Right cardiac atrium (tissue), 5 donors: ENCODE results near the gene IGF1R. TPM values are rescaled to one million over a fixed set of nuclear protein-coding genes. Genes with fewer than 3 reads are reported as not detected.
A peak's percentile ranks its signal among the peaks of the same experiment; 100 is the strongest.

Source experiments
- ATAC-seq, 2 donors: fragments of 200-7000 bp; cut with Tn5 transposase; one replicate each; pipeline versions ENCODE4 v1.8.0 to v1.9.1; 2020; ENCODE audit warnings: moderate library complexity in 2 of 2, mild to moderate bottlenecking in 1 of 2
- DNase-seq, 3 donors: peaks; one replicate each; pipeline ENCODE4 v3.0.0-alpha.2; 2020
- H3K27ac ChIP-seq: one replicate; pipeline ENCODE4 v1.5.1; 2013; ENCODE audit warnings: mild to moderate bottlenecking, low read length, control low read depth, moderate library complexity
- H3K27me3 ChIP-seq: one replicate; pipeline ENCODE4 v1.6.1; 2013; ENCODE audit not compliant: control insufficient read depth, insufficient read depth
- H3K4me1 ChIP-seq: one replicate; pipeline ENCODE4 v1.6.1; 2013; ENCODE audit warnings: low read length; ENCODE audit not compliant: control insufficient read depth, insufficient read depth
- H3K4me3 ChIP-seq: one replicate; pipeline ENCODE4 v1.5.1; 2013; ENCODE audit warnings: low read length, control low read depth
- H3K9me3 ChIP-seq: one replicate; pipeline ENCODE4 v1.6.1; 2013; ENCODE audit warnings: low read length; ENCODE audit not compliant: control insufficient read depth
- WGBS: extraction: QIAGEN DNeasy Blood & Tissue Kit; methylation state at CpG from one replicate; pipeline ENCODE4 v1.1.7; 2013; 5-methylcytosine and 5-hydroxymethylcytosine counted together
- intact Hi-C, 4 donors: fragments of 100-400 bp; cut with DNase I; formaldehyde crosslinking; loops; one replicate each; pipeline versions ENCODE4 v1.11.0 to v1.14.0; 2022 to 2023
- polyA plus RNA-seq: library from polyadenylated mRNA; stranded (reverse); fragments of 200-250 nt; gene quantifications from one replicate; pipeline ENCODE4 v1.2.3, GENCODE V29; 2013
- total RNA-seq, 4 donors: library from RNA; stranded (reverse); fragmentation: NEBNext Ultra II Directional; extraction: Animal tissue kit (Norgen Biotek cat#: 25700); gene quantifications; one replicate each; pipeline ENCODE4 v1.2.1, GENCODE V29; 2021
- donor health status: healthy with polysubstance abuse.
- donor health status: DM: no; HTN: yes; CAD: no.
- donor health status: DM: no; HTN: no; CAD: no.
- donor health status: DM: no; HTN: yes; CAD: no; lungs with severe emphysema.
- donor health status: DM: yes; HTN: yes; CAD: no.

Gene IGF1R
- total and polyA plus RNA-seq, 5 donors, result 9.0 to 52.3 (median 34.4) TPM

DNA sequence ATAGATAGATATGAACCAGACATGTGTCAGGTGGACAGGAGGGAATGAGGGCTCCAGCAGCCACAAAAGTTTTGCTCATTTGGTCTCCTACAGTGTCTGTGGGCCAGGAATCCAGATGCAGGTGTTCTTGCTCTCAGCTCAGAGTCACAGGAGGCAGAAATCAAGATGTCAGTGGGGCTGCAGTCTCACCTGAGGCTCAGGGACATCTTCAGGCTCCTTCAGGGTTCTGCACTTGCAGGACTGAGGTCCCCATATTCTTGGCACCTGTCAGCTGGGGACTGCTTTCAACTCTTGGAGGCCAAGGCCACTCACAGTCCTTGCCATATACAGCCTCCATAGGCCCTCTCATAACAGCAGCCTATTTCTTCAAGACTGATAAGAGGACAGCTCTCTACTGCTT is 301.9 kb downstream of the IGF1R start:
- Histone ChIP-seq H3K4me3 (no peak overlapping the region), H3K27ac (no peak overlapping the region), H3K27me3 (no peaks in the 10 kb centered on the region), H3K9me3 (no peaks in the 10 kb centered on the region), H3K4me1 (peaks cover 9% of the 10 kb centered on the region)
- DNase-seq (no peak), ATAC-seq (no peak)
- intact Hi-C loops, result loop anchor here in 1 of 4 donors (10.0 kb wide), 1 partner anchor 105 kb away; no protein-coding TSS in a partner anchor

DNA sequence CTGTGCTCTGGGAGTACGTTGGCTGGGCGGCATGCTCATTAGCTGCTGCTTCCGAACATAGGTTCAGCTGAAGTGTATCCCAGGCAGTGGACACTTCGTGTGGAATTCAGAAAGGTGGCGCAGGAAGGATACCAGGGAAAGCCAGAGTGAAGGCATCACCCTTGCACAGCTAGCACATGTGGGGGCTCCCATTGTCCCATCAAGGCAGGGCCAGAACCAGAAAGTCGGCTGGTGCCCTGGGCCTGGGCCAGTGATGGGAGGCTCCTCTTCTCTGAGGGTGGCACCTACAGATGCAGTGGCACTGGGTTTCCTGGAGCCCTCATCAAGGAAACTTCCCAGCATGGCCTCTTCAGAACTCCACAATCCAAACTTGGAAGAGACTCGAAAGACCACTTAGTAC is 302.7 kb downstream of the IGF1R start:
- ATAC-seq, result no peak
- Histone ChIP-seq H3K27ac (no peak overlapping the region), H3K27me3 (no peaks in the 10 kb centered on the region), H3K9me3 (no peaks in the 10 kb centered on the region), H3K4me3 (no peak overlapping the region), H3K4me1 (peaks cover 13% of the 10 kb centered on the region)
- 96% methylated on average over 7 of the region's 7 CpGs for WGBS
- DNase-seq, result no peak
- intact Hi-C loops, result loop anchor here in 1 of 4 donors (10.0 kb wide), 1 partner anchor 104 kb away; no protein-coding TSS in a partner anchor

DNA sequence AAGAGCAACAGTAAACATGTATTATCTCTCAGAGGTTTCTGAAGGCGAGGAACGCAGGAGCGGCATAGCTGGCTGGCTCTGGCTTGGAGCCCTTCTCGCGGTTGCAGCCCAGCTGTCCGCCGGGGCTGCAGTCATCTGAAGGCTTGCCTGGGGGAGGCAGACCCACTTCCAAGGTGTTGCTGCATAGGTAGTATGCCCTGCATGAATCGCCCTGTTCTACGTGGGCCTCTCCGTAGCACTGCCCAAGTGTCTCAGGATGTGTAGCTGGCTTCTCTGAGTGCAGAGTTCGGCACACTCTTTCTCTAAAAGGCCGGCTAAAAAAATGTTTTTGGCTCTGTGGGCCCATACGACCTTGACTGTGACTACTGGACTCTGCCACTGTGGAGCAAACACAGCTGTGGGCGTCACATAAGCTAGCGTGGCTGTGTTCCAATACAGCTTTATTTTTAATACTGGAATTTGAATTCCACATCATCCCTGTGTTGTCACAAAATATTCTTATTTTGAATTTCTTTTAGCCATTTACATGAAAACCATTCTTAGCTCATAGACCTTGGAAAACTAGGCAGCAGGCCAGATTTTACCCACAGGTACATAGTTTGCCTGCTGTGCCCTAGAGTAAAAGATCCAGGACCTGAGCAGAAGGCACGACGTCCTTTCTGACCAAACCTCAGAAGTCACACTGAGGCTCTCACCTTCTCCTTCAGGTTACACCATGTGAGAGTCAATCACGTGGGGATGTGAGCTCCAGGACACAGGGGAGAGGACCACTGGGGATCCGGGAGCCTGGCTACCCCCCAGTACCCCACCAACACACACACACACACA is 303.4 kb downstream of the IGF1R start:
- DNase-seq (no peak), ATAC-seq (no peak)
- Histone ChIP-seq H3K27me3 (no peaks in the 10 kb centered on the region), H3K4me3 (no peak overlapping the region), H3K27ac (no peak overlapping the region), H3K4me1 (peaks cover 8% of the 10 kb centered on the region), H3K9me3 (no peaks in the 10 kb centered on the region)
- intact Hi-C loops, result loop anchor here in 1 of 4 donors (10.0 kb wide), 1 partner anchor 103 kb away; no protein-coding TSS in a partner anchor
- 83% methylated on average over 19 of the region's 19 CpGs for WGBS

DNA sequence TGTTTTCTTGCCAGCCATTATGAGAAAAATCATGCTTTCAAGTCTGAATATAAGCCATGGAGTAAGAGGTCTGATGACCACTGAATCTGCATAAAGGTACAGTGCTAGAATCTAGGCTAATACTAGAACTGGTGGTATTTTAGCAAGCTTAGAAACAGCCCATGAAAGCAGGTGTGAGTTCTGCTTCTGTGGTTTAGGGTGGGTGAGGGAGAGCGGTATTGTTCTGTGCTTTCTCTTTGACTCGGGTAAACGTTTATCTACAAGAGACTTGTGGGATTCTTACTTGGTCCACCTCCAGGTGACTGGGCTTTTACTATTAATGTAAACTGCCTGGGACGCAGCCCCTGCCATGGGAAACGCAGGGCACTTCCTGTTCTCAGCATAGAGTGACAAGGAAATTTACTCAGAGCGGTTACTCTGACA is 304.1 kb downstream of the IGF1R start:
- intact Hi-C loops, result loop anchor here in 1 of 4 donors (10.0 kb wide), 1 partner anchor 102 kb away; no protein-coding TSS in a partner anchor
- H3K9me3 ChIP-seq, result no peaks in the 10 kb centered on the region
- no peaks in the 10 kb centered on the region for H3K27me3 ChIP-seq
- no peak overlapping the region for H3K27ac ChIP-seq
- 64% methylated on average over 6 of the region's 6 CpGs for WGBS
- no peak for DNase-seq
- no peak for ATAC-seq
- H3K4me1 ChIP-seq, result peaks cover 8% of the 10 kb centered on the region
- no peak overlapping the region for H3K4me3 ChIP-seq

DNA sequence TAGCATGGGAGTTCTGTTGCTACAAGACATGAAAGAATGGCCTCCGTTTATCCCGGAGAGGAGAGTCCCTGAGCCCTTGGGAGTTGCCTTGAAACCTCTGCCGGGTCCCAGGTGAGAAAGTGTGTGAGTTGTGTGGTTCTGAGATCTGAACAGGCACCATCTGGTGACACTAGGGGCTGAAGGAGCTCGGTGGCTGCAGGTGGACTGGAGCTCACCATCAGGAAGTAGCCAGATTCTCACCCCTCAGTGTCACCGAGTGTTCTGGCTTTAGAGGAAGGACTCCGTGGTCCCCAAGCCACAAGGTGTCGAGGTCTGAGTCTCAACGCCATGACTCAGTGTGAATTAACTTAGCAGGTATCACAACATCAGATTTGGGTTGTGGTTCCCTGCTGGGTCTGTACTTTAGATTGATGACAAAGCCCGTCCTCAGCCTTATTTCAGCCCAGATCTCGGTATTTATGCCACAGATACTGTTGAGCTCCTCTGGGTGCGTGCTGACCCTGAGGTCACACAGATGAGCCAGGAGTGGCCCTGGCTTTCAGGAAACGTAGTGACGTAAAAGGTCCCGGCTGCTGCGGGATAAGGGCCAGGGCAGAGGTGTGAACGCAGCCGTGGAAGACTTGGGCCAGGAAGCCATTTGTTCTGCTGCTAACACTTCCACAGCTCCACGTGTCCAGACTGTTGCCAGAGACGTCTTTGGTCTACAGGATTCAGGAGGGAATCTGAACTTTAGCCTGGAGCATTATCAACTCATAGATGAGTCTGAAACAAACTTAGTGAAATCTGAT is 304.9 kb downstream of the IGF1R start:
- H3K4me3 ChIP-seq, result no peak overlapping the region
- ATAC-seq, result peak; percentile 57 to 73
- no peaks in the 10 kb centered on the region for H3K9me3 ChIP-seq
- peaks cover 8% of the 10 kb centered on the region for H3K4me1 ChIP-seq
- no peaks in the 10 kb centered on the region for H3K27me3 ChIP-seq
- intact Hi-C loops, result loop anchor here in 1 of 4 donors (10.0 kb wide), 1 partner anchor 102 kb away; no protein-coding TSS in a partner anchor
- peak; percentile 70 to 77 (median 73) for DNase-seq
- H3K27ac ChIP-seq, result peak overlapping the region; percentile 54
- WGBS, result 62% methylated on average over 19 of the region's 19 CpGs

DNA sequence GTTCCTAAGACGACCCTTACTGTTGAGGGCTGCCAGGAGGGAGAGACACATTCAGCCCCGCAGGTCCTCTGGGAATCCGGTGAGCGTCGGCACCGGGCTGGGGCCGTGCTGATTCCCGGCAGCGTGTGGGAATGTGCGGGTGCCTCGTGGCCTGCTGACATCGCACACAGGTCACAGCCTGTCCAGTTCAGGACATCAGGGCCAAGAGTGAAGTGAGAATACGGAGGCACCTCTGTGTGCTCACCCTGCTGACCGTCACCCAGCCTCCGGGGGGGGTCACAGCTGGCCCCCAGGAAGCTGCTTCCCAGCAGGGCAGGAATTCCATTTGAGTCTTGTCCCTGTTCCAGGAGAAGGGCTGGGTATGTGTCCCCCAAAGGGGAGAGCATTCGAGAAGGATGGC is 305.6 kb downstream of the IGF1R start:
- peak in 2 of 3 donors; percentile 40 to 69 for DNase-seq
- Histone ChIP-seq H3K4me1 (peaks cover 8% of the 10 kb centered on the region), H3K27me3 (no peaks in the 10 kb centered on the region), H3K27ac (peak overlapping the region; percentile 54), H3K9me3 (no peaks in the 10 kb centered on the region), H3K4me3 (no peak overlapping the region)
- intact Hi-C loops, result loop anchor here in 1 of 4 donors (10.0 kb wide), 1 partner anchor 101 kb away; no protein-coding TSS in a partner anchor
- WGBS, result 55% methylated on average over 16 of the region's 16 CpGs
- ATAC-seq, result peak; percentile 42 to 49

DNA sequence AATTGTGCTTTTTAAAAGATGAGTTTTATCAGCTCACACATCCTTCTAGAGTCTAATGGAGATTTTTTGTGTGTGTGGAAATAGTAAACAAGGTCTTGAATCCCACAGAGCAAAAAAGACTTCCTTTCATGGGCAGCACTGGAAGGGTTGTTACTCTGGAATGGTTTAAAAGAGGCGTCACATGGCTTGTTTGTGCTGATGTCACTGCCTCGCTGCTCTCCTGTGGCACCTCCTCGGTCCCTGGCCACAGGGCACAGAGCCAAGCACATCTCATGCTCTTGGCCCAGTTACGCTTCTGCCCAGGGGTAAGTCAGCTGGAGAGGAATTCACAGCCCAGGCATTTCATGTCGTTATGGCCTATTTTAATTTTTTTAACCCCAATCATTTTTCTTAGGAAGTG is 306.1 kb downstream of the IGF1R start:
- ATAC-seq, result peak; percentile 77 to 81
- H3K4me1 ChIP-seq, result peaks cover 8% of the 10 kb centered on the region
- intact Hi-C loops, result loop anchor here in 1 of 4 donors (10.0 kb wide), 1 partner anchor 100 kb away; no protein-coding TSS in a partner anchor
- no peaks in the 10 kb centered on the region for H3K27me3 ChIP-seq
- H3K4me3 ChIP-seq, result no peak overlapping the region
- peak overlapping the region; percentile 84 for H3K27ac ChIP-seq
- DNase-seq, result peak; percentile 85 to 92 (median 88)
- 34% methylated on average over 5 of the region's 5 CpGs for WGBS
- no peaks in the 10 kb centered on the region for H3K9me3 ChIP-seq

DNA sequence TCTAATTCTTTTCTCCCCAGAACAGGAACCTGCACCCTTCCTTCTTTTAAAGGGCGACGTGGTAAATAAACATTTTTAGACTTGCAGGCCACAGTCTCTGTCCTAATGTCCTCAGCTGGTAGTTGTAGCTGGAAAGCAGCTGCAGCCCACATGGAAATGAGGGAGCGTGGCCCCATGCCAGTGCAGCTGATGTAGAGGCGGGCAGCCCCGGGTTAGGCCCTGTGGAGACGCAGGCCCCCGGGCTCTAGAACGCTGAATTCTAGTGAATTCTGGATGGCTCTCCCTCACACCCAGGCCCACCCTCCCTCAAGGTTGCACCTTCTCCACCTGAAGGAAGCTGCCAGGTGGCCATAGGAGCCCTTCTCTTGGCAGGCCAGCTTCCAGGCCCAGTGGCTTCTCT is 307.0 kb downstream of the IGF1R start:
- peaks cover 8% of the 10 kb centered on the region for H3K4me1 ChIP-seq
- H3K27me3 ChIP-seq, result no peaks in the 10 kb centered on the region
- peak overlapping the region; percentile 42 for H3K27ac ChIP-seq
- ATAC-seq (peak; percentile 10 to 25), DNase-seq (peak; percentile 67 to 88 (median 82))
- WGBS, result 60% methylated on average over 8 of the region's 8 CpGs
- intact Hi-C loops, result loop anchor here in 1 of 4 donors (10.0 kb wide), 1 partner anchor 99 kb away; no protein-coding TSS in a partner anchor
- H3K9me3 ChIP-seq, result no peaks in the 10 kb centered on the region
- H3K4me3 ChIP-seq, result no peak overlapping the region

DNA sequence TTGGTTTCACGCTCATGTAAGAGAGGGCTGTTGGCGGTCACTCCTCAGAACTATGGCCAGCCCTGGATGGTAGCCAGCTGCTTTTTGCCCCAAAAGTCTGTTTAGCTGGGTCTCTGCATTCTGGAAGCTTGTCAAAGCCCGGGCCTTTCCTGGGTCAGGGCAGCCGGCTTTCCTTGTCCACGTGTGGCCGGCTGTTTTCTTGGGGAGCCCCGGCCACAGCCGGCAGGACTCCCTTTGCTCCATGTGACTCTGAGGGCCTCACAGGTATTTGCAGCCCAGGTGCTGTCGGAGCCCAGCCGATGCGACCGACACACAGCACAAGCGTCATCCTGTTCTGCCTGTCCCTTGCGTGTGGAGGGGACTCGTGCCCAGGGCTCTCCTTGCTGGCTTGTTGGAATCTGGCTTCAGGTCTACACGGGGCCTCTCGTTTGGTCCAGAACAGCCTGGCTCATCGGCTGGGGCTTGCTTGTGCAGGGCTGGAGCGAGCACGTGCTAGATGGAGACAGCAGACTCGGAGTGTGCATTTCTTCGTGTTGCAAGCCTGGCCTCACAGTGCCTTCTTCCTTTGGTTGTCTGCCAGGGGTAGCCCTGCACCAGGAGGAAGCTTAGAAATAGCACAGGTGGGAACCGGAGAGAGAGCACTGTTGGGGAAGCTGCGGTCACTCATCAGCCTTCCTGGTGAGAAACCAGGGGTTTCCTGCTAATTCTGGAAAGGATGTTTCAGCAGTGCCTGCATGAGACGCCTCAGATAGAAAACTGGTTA is 307.8 kb downstream of the IGF1R start:
- Histone ChIP-seq H3K9me3 (no peaks in the 10 kb centered on the region), H3K27me3 (no peaks in the 10 kb centered on the region), H3K27ac (no peak overlapping the region), H3K4me1 (peaks cover 8% of the 10 kb centered on the region), H3K4me3 (no peak overlapping the region)
- intact Hi-C loops, result loop anchor here in 1 of 4 donors (10.0 kb wide), 1 partner anchor 99 kb away; no protein-coding TSS in a partner anchor
- no peak for ATAC-seq
- peak in 1 of 3 donors; percentile 53 for DNase-seq
- 76% methylated on average over 25 of the region's 25 CpGs for WGBS
